ENCODE measurements around the gene AK9. TPM values are rescaled to one million over a fixed set of nuclear protein-coding genes. Genes with fewer than 3 reads are reported as not detected.

The AK9 gene
- total and polyA plus RNA-seq, 5 donors from 2014 or later, result 4.3 to 8.2 (median 6.9) TPM

- Mint-ChIP-seq H3K4me1 (peaks cover 16 to 24% (median 20%) of the 10 kb centered on the region in 4 donors), H3K36me3 (peaks cover 9% of the 10 kb centered on the region), H3K9me3 (peaks cover 0 to 2% (median 0%) of the 10 kb centered on the region in 7 donors), H3K27ac (no peak overlapping the region), H3K27me3 (peaks cover 7% of the 10 kb centered on the region), H3K4me3 (peak overlapping the region in 2 of 4 donors; percentile 36 to 84)
- no peak for DNase-seq
- H3K9me3 ChIP-seq (ENCODE audit: control insufficient read depth in 2 of 2, low read length in 2 of 2), result no peaks in the 10 kb centered on the region
- no peaks in the 10 kb centered on the region for H3K36me3 ChIP-seq (ENCODE audit: control insufficient read depth, insufficient read depth, low read length)
- H3K4me1 ChIP-seq (ENCODE audit: control insufficient read depth, insufficient read depth, low read length, poor library complexity, severe bottlenecking), result peaks cover 21% of the 10 kb centered on the region
- no peak for ATAC-seq (ENCODE audit: low read depth in 2 of 2)
- H3K4me3 ChIP-seq (ENCODE audit: low read depth, low read length), result no peak overlapping the region
- H3K27me3 ChIP-seq (ENCODE audit: control insufficient read depth, insufficient read depth, low read length), result no peaks in the 10 kb centered on the region
- H3K27ac ChIP-seq (ENCODE audit: insufficient read depth, low read length, poor library complexity, severe bottlenecking), result no peak overlapping the region
These were observed 204.9 kb downstream of the AK9 start for GRCh38 chr6:109486068-109486467.

- peaks cover 2% of the 10 kb centered on the region for H3K36me3 ChIP-seq (ENCODE audit: control insufficient read depth, insufficient read depth, low read length)
- DNase-seq (no peak), ATAC-seq (ENCODE audit: low read depth in 2 of 2) (no peak)
- H3K9me3 ChIP-seq (ENCODE audit: control insufficient read depth in 2 of 2, low read length in 2 of 2), result no peaks in the 10 kb centered on the region
- H3K4me1 ChIP-seq (ENCODE audit: control insufficient read depth, insufficient read depth, low read length, poor library complexity, severe bottlenecking), result peaks cover 22% of the 10 kb centered on the region
- H3K36me3 Mint-ChIP-seq, result peaks cover 13% of the 10 kb centered on the region
- H3K4me3 Mint-ChIP-seq, result peak overlapping the region in 2 of 4 donors; percentile 84 to 93
- H3K27ac Mint-ChIP-seq, result peak overlapping the region in 2 of 3 donors; percentile 9 to 93
- H3K27me3 Mint-ChIP-seq, result peaks cover 7% of the 10 kb centered on the region
- H3K9me3 Mint-ChIP-seq, result peaks cover 0 to 2% (median 0%) of the 10 kb centered on the region in 7 donors
- no peak overlapping the region for H3K27ac ChIP-seq (ENCODE audit: insufficient read depth, low read length, poor library complexity, severe bottlenecking)
- H3K4me3 ChIP-seq (ENCODE audit: low read depth, low read length), result no peak overlapping the region
- H3K4me1 Mint-ChIP-seq, result peaks cover 18 to 26% (median 21%) of the 10 kb centered on the region in 4 donors
- no peaks in the 10 kb centered on the region for H3K27me3 ChIP-seq (ENCODE audit: control insufficient read depth, insufficient read depth, low read length)
These were observed 205.6 kb downstream of the AK9 start for GRCh38 chr6:109485266-109485935.

- ATAC-seq (ENCODE audit: low read depth in 2 of 2) (no peak), DNase-seq (no peak)
- Histone ChIP-seq H3K4me3 (ENCODE audit: low read depth, low read length) (peak overlapping the region; percentile 75), H3K4me1 (ENCODE audit: control insufficient read depth, insufficient read depth, low read length, poor library complexity, severe bottlenecking) (peaks cover 35% of the 10 kb centered on the region), H3K36me3 (ENCODE audit: control insufficient read depth, insufficient read depth, low read length) (peaks cover 3% of the 10 kb centered on the region), H3K27ac (ENCODE audit: insufficient read depth, low read length, poor library complexity, severe bottlenecking) (peak overlapping the region; percentile 86), H3K27me3 (ENCODE audit: control insufficient read depth, insufficient read depth, low read length) (no peaks in the 10 kb centered on the region), H3K9me3 (ENCODE audit: control insufficient read depth in 2 of 2, low read length in 2 of 2) (no peaks in the 10 kb centered on the region)
- Mint-ChIP-seq H3K36me3 (peaks cover 20% of the 10 kb centered on the region), H3K27me3 (peaks cover 7% of the 10 kb centered on the region), H3K27ac (peak overlapping the region; percentile 81 to 93 (median 93)), H3K4me1 (peaks cover 22 to 35% (median 26%) of the 10 kb centered on the region in 4 donors), H3K4me3 (peak overlapping the region; percentile 79 to 93 (median 82)), H3K9me3 (peaks cover 0 to 2% (median 0%) of the 10 kb centered on the region in 7 donors)
These were observed 206.9 kb downstream of the AK9 start for GRCh38 chr6:109484122-109484521.

GRCh38 chr6:109483735-109484057 is 207.3 kb downstream of the AK9 start:
- DNase-seq (no peak), ATAC-seq (ENCODE audit: low read depth in 2 of 2) (peak in 1 of 2 donors; percentile 1)
- Histone ChIP-seq H3K27ac (ENCODE audit: insufficient read depth, low read length, poor library complexity, severe bottlenecking) (peak overlapping the region; percentile 86), H3K9me3 (ENCODE audit: control insufficient read depth in 2 of 2, low read length in 2 of 2) (no peaks in the 10 kb centered on the region), H3K36me3 (ENCODE audit: control insufficient read depth, insufficient read depth, low read length) (peaks cover 3% of the 10 kb centered on the region), H3K27me3 (ENCODE audit: control insufficient read depth, insufficient read depth, low read length) (no peaks in the 10 kb centered on the region), H3K4me1 (ENCODE audit: control insufficient read depth, insufficient read depth, low read length, poor library complexity, severe bottlenecking) (peaks cover 39% of the 10 kb centered on the region), H3K4me3 (ENCODE audit: low read depth, low read length) (peak overlapping the region; percentile 75)
- peak overlapping the region; percentile 81 to 93 (median 93) for H3K27ac Mint-ChIP-seq
- H3K9me3 Mint-ChIP-seq, result peaks cover 0 to 2% (median 0%) of the 10 kb centered on the region in 7 donors
- H3K36me3 Mint-ChIP-seq, result peaks cover 24% of the 10 kb centered on the region
- H3K4me3 Mint-ChIP-seq, result peak overlapping the region; percentile 78 to 93 (median 82)
- H3K27me3 Mint-ChIP-seq, result peaks cover 7% of the 10 kb centered on the region
- peaks cover 26 to 39% (median 31%) of the 10 kb centered on the region in 4 donors for H3K4me1 Mint-ChIP-seq

GRCh38 chr6:109482905-109483734 is 207.9 kb downstream of the AK9 start, which contains the start of gene ZBTB24:
ZBTB24 (minus strand) TSS chr6:109483219; CDS start chr6:109482026, 1,193 bp downstream.
- ATAC-seq (ENCODE audit: low read depth in 2 of 2) (peak; percentile 87 to 89), DNase-seq (peak; percentile 88 to 93 (median 91))
- H3K27ac ChIP-seq (ENCODE audit: insufficient read depth, low read length, poor library complexity, severe bottlenecking), result peak within 1 kb of the TSS; percentile 86
- peaks cover 0 to 2% (median 0%) of the 10 kb centered on the region in 7 donors for H3K9me3 Mint-ChIP-seq
- peak within 1 kb of the TSS; percentile 94 to 99 (median 97) for H3K4me3 Mint-ChIP-seq
- peaks cover 7% of the 10 kb centered on the region for H3K27me3 Mint-ChIP-seq
- peak within 1 kb of the TSS; percentile 99 for H3K4me3 ChIP-seq (ENCODE audit: low read depth, low read length)
- H3K27ac Mint-ChIP-seq, result peak within 1 kb of the TSS; percentile 90 to 95 (median 93)
- H3K4me1 ChIP-seq (ENCODE audit: control insufficient read depth, insufficient read depth, low read length, poor library complexity, severe bottlenecking), result peaks cover 45% of the 10 kb centered on the region
- H3K4me1 Mint-ChIP-seq, result peaks cover 31 to 45% (median 36%) of the 10 kb centered on the region in 4 donors
- peaks cover 29% of the 10 kb centered on the region for H3K36me3 Mint-ChIP-seq
- no peaks in the 10 kb centered on the region for H3K27me3 ChIP-seq (ENCODE audit: control insufficient read depth, insufficient read depth, low read length)
- no peaks in the 10 kb centered on the region for H3K9me3 ChIP-seq (ENCODE audit: control insufficient read depth in 2 of 2, low read length in 2 of 2)
- peaks cover 3% of the 10 kb centered on the region for H3K36me3 ChIP-seq (ENCODE audit: control insufficient read depth, insufficient read depth, low read length)

- Histone ChIP-seq H3K36me3 (ENCODE audit: control insufficient read depth, insufficient read depth, low read length) (peaks cover 14% of the 10 kb centered on the region), H3K27me3 (ENCODE audit: control insufficient read depth, insufficient read depth, low read length) (no peaks in the 10 kb centered on the region), H3K9me3 (ENCODE audit: control insufficient read depth in 2 of 2, low read length in 2 of 2) (no peaks in the 10 kb centered on the region), H3K4me1 (ENCODE audit: control insufficient read depth, insufficient read depth, low read length, poor library complexity, severe bottlenecking) (peaks cover 66% of the 10 kb centered on the region), H3K4me3 (ENCODE audit: low read depth, low read length) (peak overlapping the region; percentile 99), H3K27ac (ENCODE audit: insufficient read depth, low read length, poor library complexity, severe bottlenecking) (peak overlapping the region; percentile 80)
- Mint-ChIP-seq H3K9me3 (no peaks in the 10 kb centered on the region), H3K4me1 (peaks cover 35 to 66% (median 46%) of the 10 kb centered on the region in 4 donors), H3K27ac (peak overlapping the region; percentile 22 to 95 (median 89)), H3K4me3 (peak overlapping the region; percentile 94 to 99 (median 97)), H3K27me3 (peaks cover 7% of the 10 kb centered on the region), H3K36me3 (peaks cover 40% of the 10 kb centered on the region)
- DNase-seq, result no peak
- no peak for ATAC-seq (ENCODE audit: low read depth in 2 of 2)
These were observed 210.0 kb downstream of the AK9 start for GRCh38 chr6:109480993-109481480.

GRCh38 chr6:109478841-109479624 is 212.0 kb downstream of the AK9 start:
- peak overlapping the region; percentile 91 to 95 (median 92) for H3K27ac Mint-ChIP-seq
- Histone ChIP-seq H3K9me3 (ENCODE audit: control insufficient read depth in 2 of 2, low read length in 2 of 2) (no peaks in the 10 kb centered on the region), H3K36me3 (ENCODE audit: control insufficient read depth, insufficient read depth, low read length) (peaks cover 31% of the 10 kb centered on the region), H3K27ac (ENCODE audit: insufficient read depth, low read length, poor library complexity, severe bottlenecking) (peak overlapping the region; percentile 64), H3K27me3 (ENCODE audit: control insufficient read depth, insufficient read depth, low read length) (no peaks in the 10 kb centered on the region), H3K4me1 (ENCODE audit: control insufficient read depth, insufficient read depth, low read length, poor library complexity, severe bottlenecking) (peaks cover 76% of the 10 kb centered on the region), H3K4me3 (ENCODE audit: low read depth, low read length) (peak overlapping the region; percentile 93)
- H3K36me3 Mint-ChIP-seq, result peaks cover 55% of the 10 kb centered on the region
- H3K9me3 Mint-ChIP-seq, result no peaks in the 10 kb centered on the region
- peak overlapping the region; percentile 94 to 99 (median 97) for H3K4me3 Mint-ChIP-seq
- ATAC-seq (ENCODE audit: low read depth in 2 of 2) (no peak), DNase-seq (peak in 1 of 3 donors; percentile 19)
- H3K4me1 Mint-ChIP-seq, result peaks cover 30 to 77% (median 55%) of the 10 kb centered on the region in 4 donors
- peaks cover 7% of the 10 kb centered on the region for H3K27me3 Mint-ChIP-seq

Measured in CD4-positive, CD25-positive, alpha-beta regulatory T cell (primary cell).